SHP77 (cell line): Measurements from ENCODE around the gene S100A4.
"Not testable (repeated sequence)": the region's sequence is repeated elsewhere in the genome, so short reads cannot be mapped to it uniquely, and the experiment has no call there.

Experiments used
- DNase-seq, 2 experiments: peaks; one replicate each; lab custom pipeline; 2025; lab: John Stamatoyannopoulos, UW

The S100A4 gene

GRCh38 chr1:153567621-153568366 is 22.2 kb upstream of the S100A4 start:
- peak; percentile 69 to 87 for DNase-seq

GRCh38 chr1:153566414-153567371 is 21.1 kb upstream of the S100A4 start:
- DNase-seq: peak; percentile 99 to 100

DNA sequence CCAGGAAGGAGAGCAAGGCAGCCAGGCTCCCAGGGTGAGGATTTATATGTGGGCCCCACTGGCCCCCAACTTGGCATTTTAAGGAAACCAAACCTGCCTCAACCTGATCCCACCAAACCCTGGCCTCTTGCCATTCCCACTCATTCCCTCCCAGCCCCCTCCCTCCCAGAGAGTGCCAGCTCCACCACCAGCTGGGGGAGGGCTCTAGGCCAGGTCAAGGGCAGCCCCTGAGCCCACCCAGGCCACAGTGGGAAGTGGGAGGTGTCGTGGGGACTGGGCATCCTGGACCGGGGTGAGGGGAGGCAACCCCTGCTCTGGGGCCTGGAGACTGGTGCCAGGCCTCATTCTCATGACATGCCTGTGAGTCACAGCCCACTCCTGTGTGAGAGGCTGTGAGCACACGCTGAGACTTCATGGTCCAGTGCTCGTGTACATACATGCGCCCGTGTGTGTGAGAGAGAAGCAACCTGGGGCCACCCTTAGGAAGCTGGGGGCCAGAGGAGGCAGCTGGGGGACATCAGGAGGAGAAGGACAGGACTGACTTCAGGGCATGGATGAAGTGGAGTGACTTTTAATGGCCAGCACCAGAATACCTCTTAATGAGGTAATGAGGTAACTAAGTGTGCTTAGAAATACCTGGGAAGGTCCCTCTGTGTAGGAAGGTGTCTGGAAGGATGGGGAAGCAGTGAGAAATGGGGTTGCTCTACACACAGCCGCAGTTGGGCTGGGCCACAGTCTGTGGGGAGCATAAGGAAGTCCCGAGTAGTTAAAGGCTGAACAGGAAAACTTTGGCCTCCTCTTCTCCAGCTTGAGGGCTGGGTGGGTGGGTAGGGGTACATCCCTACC is 20.1 kb upstream of the S100A4 start, which contains the start of gene S100A2:
Gene S100A2 (minus strand): TSS at position 316 of the 846 bp plus-strand sequence. CDS start 1,967 bp downstream, outside the sequence.
- DNase-seq: peak; percentile 72 to 85

DNA sequence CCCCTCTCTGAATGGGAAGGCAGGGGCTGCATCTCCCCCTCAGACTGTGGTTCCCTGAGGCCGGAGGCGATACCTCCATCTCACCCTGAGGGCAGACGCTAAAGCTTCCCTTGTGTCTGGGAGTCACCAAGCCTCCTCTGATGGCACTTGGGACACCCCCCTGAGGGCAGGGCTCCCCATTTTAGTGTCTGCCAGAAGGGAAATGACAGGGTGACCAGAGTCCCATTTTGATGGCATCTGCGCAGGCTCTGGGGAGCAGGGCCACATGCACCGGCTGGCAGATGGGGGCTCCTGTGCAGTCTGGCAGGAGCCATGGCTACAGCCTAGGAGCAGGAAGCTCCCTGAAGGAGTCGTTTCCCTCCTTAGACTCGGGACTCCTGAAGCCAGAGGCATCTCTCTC is 18.4 kb upstream of the S100A4 start:
- DNase-seq: no peak

DNA sequence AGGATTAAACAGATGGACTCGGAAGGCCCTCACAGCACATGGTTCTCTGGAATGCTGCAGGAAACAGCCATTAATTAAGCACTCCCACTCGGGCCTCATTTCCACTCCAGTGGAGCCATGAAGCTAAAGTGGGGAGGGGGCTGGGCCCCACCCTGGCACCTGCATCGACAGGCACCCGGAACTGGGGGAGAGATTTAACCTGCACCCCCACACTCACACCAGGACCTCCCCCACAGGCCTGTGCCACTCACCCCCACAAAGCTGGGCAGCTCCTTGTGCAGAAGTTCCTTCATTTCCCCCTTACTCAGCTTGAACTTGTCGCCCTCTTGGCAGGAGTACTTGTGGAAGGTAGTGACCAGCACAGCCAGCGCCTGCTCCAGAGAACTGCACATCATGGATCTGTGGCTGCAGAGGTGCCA is 17.9 kb upstream of the S100A4 start:
- DNase-seq: no peak

GRCh38 chr1:153562021-153562420 is 16.4 kb upstream of the S100A4 start:
- DNase-seq: not testable (repeated sequence)

DNA sequence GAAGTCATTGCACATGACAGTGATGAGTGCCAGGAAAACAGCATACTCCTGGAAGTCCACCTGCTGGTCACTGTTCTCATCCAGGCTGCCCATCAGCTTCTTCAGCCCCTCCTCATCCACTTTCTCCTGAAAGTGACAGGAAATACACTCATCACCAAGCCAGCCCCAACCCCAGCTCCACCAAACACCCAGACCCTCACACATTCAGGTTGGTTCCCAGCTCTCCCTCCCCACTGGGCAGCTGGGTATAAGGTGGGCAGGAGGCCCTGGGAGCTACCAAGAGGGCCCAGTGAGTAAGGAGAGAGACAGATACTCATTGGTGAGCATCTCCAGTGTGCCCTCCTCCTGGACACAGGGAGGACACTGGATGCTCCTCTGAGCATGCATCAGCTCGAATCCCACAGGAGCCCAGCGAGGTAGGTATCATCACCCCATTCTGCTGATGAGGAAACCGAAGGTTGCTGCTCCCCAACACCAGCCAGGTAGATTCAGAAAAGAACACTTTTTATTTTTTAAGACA is 15.9 kb upstream of the S100A4 start:
- no peak for DNase-seq

DNA sequence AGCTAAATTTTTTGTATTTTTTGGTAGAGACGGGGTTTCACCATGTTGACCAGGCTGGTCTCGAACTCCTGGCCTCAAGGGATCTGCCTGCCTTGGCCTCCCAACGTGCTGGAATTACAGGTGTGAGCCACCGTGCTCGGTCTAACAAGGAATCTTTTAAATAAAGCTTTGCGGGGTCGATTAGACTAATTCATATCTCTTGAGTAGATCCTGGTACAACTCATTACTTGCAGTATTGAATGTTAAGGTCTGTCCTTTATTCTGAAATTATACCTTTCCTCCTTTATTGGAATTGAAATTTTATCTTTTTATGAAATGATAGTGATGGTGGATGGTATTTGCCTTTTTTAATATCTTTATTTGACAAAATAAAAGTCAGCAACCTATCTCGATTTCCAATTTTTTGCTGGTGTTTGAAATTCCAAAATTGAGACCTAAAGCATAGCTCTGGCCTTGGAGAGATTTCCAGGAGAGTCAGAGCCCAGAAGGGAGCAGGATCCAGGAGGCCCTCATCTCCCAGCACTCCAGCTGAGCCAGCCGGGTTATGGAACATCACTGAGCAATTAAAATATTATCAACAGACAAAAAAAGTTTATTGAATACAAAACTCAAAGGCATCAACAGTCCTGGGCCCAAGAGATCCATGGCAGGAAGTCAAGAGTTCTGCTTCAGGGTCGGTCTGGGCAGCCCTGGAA is 15.3 kb upstream of the S100A4 start:
- no peak for DNase-seq

DNA sequence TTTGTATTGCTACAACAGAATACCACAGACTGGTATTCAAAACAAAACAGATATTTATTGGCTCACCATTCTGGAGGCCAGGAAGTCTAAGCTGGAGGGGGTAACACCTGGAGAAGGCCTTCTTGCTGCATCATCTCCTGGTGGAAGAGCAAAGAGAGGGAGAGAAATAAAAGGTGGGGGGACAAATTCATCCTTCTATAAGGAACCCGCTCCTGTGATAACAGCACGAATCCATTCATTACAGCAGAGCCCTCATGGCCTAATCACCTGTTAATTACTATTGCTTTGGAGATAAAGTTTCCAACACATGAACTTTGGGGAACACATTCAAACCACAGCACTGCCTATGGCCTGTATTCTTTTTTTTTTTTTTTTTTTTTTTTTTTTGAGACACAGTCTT is 14.6 kb upstream of the S100A4 start:
- no peak for DNase-seq

GRCh38 chr1:153557877-153558276 is 12.3 kb upstream of the S100A4 start:
- DNase-seq: no peak

GRCh38 chr1:153556348-153556747 is 10.7 kb upstream of the S100A4 start:
- DNase-seq: no peak

DNA sequence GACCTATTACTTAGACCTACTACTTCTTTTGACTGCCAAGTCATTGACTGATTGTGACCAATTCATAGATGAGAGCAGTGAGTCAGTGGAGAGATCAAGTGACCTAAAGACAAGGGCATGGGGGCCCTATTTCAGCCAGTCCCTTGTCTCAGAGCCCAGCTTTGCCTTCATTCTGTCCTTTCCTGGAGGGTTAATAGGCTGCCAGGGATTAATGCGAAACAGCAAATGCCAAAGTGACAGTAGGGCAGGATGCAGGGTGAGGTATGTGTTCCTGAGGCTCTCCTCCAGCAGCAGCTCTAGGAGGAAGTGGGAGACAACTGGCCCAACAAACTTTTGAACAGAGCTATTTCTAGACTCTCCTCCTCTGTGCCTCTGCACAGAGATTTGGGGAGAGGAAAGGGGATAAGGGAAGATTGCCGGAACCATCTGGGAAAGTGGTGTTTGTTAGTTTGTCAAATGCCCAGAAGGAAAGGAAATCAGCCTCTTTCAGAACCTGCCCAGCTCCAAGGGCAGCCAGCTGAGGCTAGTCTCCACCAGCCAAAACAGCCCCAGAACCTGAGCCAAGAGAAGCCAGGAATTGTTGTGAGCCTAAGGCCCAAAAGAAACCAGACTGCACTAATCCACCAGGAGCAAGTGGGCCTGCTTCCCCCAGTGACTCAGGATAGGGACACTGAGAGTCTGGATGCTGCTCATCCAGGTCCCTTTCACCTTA is 8.4 kb upstream of the S100A4 start:
- DNase-seq: no peak

GRCh38 chr1:153553096-153553495 is 7.5 kb upstream of the S100A4 start:
- DNase-seq: no peak

DNA sequence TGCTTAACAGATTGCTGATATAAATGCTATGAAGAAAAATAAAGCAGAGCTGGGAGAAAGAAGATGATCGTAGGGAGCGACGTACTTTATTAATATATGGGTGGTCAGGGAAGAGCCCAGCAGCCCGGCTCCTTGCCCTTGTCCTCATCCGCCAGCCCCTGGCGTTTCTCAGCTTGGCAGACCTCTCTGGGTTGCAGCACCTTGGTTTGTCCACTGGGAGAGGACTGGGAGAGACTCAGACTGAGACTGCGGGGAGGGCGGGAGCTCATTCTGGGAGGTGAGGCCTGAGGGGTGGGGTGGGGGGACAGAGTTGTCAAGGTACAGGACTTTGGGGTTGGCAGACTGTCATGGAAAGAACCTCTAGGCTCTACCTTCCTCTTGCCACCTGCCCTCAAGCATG is 6.7 kb upstream of the S100A4 start:
- no peak for DNase-seq

GRCh38 chr1:153550827-153551500 is 5.4 kb upstream of the S100A4 start:
- no peak for DNase-seq

GRCh38 chr1:153550398-153550758 is 4.8 kb upstream of the S100A4 start:
- DNase-seq: no peak

DNA sequence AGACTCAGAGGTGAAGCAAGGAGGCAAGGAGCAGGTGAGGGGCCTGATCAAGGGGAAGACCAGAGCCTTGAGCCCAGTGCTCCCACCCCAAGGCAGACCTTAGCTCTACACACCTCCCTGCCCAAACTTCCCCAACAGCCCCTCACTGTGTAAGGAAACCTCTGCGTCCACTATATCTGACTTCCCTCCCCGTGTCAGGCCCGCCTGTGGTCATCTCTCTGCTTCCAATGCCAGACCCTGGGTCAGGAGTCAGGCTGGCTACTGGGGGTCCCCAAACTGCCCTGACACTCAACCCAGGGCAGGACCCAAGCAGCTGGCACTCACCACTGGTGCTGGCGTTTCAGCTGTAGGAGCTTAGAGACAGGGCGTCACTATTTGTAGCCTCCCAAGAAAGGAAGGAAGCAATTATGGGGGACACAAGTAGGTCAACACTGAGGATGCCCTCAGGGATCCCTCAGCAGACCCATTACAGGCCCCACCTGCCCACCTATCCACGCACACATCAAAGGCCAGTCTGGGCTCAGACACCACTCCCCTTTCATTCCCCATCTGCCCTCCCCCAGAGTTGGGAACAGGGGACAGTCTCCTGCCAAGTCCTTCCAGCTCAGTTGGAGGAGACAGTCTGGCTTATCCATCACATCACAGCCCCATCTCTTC is 4.3 kb upstream of the S100A4 start:
- DNase-seq: no peak

DNA sequence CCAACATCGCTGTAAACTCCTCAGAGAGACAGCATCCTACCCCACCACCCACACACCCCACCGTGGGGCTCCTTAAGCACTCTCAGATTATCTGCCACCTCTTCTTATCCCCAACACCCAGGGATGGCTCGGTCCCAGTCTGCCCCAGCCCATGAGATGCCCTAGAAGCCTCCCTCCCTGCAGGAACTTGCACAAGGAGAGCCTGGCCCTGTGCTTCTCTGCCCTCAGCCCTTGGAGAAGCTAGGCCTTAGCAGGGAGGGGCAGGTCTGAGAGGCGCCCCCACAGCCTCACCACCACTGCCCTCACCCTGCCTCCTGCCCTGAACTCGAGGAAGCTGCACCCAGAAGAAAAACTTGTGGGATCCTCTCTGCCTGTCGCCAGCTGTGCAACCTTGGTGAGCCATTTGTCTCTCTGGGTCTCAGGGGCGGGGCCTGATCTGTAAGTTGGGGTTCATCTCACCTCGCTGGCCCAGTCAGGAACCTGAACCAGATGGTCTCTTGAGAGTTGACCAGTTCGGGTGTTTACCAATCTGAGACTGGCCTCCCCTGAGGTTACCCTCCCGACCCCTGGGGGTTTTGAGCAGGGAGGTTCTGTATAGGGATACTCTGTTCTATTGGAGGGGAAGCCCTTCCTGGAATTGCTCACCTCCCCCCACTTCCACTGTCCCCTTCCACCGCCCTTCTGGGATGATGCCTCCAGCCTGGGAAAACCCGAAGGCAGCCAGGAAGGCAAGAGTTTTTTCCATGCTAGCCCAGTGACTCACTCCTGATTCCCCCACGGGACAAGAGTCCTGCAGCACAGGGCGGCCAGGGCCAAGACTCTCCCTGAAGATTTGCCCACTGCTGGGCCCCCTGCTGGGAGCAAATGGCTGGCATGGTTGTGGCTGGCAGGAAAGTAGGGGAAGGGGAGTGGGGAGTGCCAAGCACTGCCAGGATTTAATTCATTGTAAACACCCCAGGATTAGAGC is 3.4 kb upstream of the S100A4 start, which contains the start of gene S100A3:
Gene S100A3 (minus strand): TSS at position 537 of the 967 bp plus-strand sequence. CDS start 773 bp downstream, outside the sequence.
- no peak for DNase-seq
